OCI-LY1 (cell line): ENCODE results near the gene ZNF30.

Experiments used
- EZH2 ChIP-seq: fragments of 200-600 bp; sonication (generic), shearing (Covaris generic); IDR thresholded peaks from 2 replicates; pipeline ENCODE4 v1.8.0; 2017; ENCODE audit warnings: borderline replicate concordance, mixed run types, mild to moderate bottlenecking, antibody characterized with exemption, low read length, moderate library complexity, mixed read lengths
- TF ChIP-seq, protein P1 (sequence below): fragments of 200-600 bp; sonication (generic), shearing (Covaris generic); IDR thresholded peaks from 2 replicates; pipeline ENCODE4 v1.5.1; 2017; ENCODE audit warnings: mild to moderate bottlenecking, antibody characterized with exemption, low read length, moderate library complexity, mixed read lengths

DNA sequence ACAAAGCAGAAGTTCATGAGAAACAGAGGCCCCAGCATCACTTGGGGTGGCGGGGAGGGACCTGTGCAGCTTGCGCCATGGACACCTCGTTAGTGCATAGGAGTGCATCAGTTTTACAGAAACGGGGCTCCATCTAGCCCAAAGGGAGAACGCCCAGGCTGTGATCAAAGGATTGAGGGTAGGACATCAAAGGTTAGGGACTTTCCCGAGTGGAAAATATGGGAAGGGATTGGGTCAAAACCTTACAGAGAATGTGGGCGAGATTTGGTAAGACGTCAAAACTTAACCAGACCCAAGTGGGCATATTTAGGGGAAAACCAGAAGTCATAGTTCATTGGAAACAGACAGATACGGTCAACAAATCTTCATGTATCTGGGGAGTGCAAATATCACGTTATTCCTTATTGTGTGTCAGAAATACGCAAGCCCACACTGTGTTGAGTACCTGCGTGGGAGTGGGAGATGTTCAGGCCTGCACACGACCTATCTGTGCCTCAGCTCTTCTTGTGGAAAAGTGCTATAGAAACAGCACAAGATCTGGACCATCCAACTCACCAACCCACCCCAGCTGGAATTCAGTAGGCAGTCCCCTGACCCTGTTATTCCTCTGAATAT, 64.0 kb downstream of the ZNF30 start:
- TF ChIP-seq, protein P1, sequence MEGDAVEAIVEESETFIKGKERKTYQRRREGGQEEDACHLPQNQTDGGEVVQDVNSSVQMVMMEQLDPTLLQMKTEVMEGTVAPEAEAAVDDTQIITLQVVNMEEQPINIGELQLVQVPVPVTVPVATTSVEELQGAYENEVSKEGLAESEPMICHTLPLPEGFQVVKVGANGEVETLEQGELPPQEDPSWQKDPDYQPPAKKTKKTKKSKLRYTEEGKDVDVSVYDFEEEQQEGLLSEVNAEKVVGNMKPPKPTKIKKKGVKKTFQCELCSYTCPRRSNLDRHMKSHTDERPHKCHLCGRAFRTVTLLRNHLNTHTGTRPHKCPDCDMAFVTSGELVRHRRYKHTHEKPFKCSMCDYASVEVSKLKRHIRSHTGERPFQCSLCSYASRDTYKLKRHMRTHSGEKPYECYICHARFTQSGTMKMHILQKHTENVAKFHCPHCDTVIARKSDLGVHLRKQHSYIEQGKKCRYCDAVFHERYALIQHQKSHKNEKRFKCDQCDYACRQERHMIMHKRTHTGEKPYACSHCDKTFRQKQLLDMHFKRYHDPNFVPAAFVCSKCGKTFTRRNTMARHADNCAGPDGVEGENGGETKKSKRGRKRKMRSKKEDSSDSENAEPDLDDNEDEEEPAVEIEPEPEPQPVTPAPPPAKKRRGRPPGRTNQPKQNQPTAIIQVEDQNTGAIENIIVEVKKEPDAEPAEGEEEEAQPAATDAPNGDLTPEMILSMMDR: no peak
- no peak for TF ChIP-seq EZH2
